Esophagus muscularis mucosa (tissue), 4 donors: ENCODE measurements around the gene MYEF2. TPM values are rescaled to one million over a fixed set of nuclear protein-coding genes. Genes with fewer than 3 reads are reported as not detected.

Source experiments
- DNase-seq: peaks from one replicate; pipeline ENCODE4 v3.0.0-alpha.2; 2017; ENCODE audit errors: extremely low spot score
- H3K27ac ChIP-seq, 4 donors: fragments of 200-600 bp; sonication (generic); replicated peaks in 1 of 4; 1 replicate in 3 of 4; 2 replicates in 1 of 4; pipeline ENCODE4 v1.5.1; 2016 to 2019; ENCODE audit warnings: mild to moderate bottlenecking in 1 of 4
- H3K27me3 ChIP-seq, 4 donors: fragments of 200-600 bp; sonication (generic); one replicate each; pipeline versions ENCODE4 v1.5.1 to v1.6.0; 2016 to 2019
- H3K36me3 ChIP-seq, 4 donors: fragments of 200-600 bp; sonication (generic); one replicate each; pipeline ENCODE4 v1.5.1; 2016 to 2019
- H3K4me1 ChIP-seq, 4 donors: fragments of 200-600 bp; sonication (generic); one replicate each; pipeline ENCODE4 v1.5.1; 2016 to 2019
- H3K4me3 ChIP-seq, 4 donors: fragments of 200-600 bp; sonication (generic); 1 replicate in 2 of 4; 2 replicates in 2 of 4; pipeline ENCODE4 v1.5.1; 2016 to 2019; ENCODE audit warnings: mild to moderate bottlenecking in 4 of 4, moderate library complexity in 1 of 4
- H3K9me3 ChIP-seq, 4 donors: fragments of 200-600 bp; sonication (generic); 1 replicate in 3 of 4; 2 replicates in 1 of 4; pipeline ENCODE4 v1.5.1; 2016 to 2019
- EP300 ChIP-seq: sonication (generic); formaldehyde crosslinking; IDR thresholded peaks from one replicate; pipeline ENCODE4 v1.6.1; 2017; ENCODE audit warnings: antibody characterized with exemption
- POLR2A ChIP-seq: fragments of 450-650 bp; IDR thresholded peaks from one replicate; pipeline ENCODE4 v1.6.1; 2017; ENCODE audit warnings: antibody characterized with exemption, moderate library complexity, mild to moderate bottlenecking, low read depth
- POLR2AphosphoS5 ChIP-seq, 2 donors: sonication (generic); formaldehyde crosslinking; IDR thresholded peaks; one replicate each; pipeline ENCODE4 v1.6.1; 2017; ENCODE audit warnings: antibody characterized with exemption in 2 of 2
- WGBS: methylation state at CpG from one replicate; pipeline ENCODE4 v1.1.5; 2018; 5-methylcytosine and 5-hydroxymethylcytosine counted together
- intact Hi-C: fragments of 100-400 bp; cut with DNase I; formaldehyde crosslinking; loops from one replicate; pipeline ENCODE4 v1.15.1; 2023
- total RNA-seq, 4 donors: library from RNA; depleted of rRNA; stranded (reverse); fragments of >200 nt; gene quantifications; one replicate each; pipeline versions ENCODE4 v1.1.0 to v1.2.1, GENCODE V29; 2016
- TF ChIP-seq, protein P1 (sequence below), 3 experiments: fragments of 200-600 bp in 2 of 3; fragments of 450-650 bp in 1 of 3; sonication (generic) in 2 of 3; IDR thresholded peaks; one replicate each; pipeline ENCODE4 v1.5.1; 2017 to 2019; ENCODE audit warnings: antibody characterized with exemption in 3 of 3, mild to moderate bottlenecking in 2 of 3, moderate library complexity in 1 of 3

MYEF2 gene
- total RNA-seq, 4 donors from 2014 or later, result 20.0 to 41.1 (median 27.3) TPM

DNA sequence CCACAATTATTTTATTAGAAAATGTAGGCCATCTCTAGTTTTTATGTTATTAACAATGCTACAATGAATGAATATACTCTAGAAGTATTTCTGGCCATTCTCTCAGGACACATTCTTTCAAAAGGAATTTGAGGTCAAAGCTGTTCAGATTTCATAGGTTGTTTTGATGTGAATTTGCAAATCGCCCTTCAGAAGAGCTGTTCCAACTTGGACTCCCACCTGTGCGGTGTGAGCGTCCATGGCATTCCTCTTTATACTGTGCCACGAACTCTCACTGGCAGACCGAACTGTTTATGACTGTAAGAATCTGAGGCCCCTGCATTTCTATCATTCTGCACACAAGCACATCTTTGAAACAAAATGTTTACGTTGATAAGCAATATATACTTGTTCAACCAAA is 75.9 kb downstream of the MYEF2 start:
- no peaks in the 10 kb centered on the region for H3K36me3 ChIP-seq
- intact Hi-C loops, result no loop called here
- H3K27ac ChIP-seq, result no peak overlapping the region
- H3K4me3 ChIP-seq, result no peak overlapping the region
- 77% methylated on average over 6 of the region's 6 CpGs for WGBS
- peak; percentile 37 for DNase-seq
- H3K9me3 ChIP-seq, result no peaks in the 10 kb centered on the region
- H3K4me1 ChIP-seq, result no peaks in the 10 kb centered on the region
- TF ChIP-seq, protein P1, sequence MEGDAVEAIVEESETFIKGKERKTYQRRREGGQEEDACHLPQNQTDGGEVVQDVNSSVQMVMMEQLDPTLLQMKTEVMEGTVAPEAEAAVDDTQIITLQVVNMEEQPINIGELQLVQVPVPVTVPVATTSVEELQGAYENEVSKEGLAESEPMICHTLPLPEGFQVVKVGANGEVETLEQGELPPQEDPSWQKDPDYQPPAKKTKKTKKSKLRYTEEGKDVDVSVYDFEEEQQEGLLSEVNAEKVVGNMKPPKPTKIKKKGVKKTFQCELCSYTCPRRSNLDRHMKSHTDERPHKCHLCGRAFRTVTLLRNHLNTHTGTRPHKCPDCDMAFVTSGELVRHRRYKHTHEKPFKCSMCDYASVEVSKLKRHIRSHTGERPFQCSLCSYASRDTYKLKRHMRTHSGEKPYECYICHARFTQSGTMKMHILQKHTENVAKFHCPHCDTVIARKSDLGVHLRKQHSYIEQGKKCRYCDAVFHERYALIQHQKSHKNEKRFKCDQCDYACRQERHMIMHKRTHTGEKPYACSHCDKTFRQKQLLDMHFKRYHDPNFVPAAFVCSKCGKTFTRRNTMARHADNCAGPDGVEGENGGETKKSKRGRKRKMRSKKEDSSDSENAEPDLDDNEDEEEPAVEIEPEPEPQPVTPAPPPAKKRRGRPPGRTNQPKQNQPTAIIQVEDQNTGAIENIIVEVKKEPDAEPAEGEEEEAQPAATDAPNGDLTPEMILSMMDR (IDR thresholded peaks at IDR 0.05), result no peak
- no peak for TF ChIP-seq POLR2AphosphoS5 (IDR thresholded peaks at IDR 0.05)
- TF ChIP-seq POLR2A, result no peak
- no peak for TF ChIP-seq EP300
- no peaks in the 10 kb centered on the region for H3K27me3 ChIP-seq

DNA sequence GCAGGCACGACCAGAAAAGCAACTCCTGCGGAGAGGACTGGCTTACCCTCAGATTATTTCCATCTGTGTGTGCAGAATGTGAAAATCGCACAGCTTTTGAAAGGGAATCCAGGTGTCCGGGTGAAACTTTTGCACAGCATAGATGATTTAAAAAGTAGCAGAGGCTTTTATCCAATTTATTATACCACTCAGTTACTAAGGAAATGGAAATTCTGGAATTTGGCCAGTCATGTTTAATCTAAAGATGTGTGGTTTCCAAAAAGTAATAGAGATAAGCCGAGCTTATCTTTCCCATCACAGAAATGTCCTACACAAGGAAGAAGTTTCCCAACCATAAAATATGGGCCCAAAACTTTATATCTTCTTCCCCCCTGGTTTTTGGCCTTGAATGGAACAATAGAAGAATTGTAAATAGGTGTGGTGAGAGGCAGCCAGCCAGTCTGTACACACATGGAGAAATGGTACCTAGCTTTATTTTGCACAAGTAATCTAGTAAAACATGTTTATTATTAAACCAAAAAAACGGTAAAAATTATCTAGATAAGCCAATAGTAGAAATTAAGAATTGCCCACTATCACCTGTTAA is 76.6 kb downstream of the MYEF2 start:
- Histone ChIP-seq H3K27ac (no peak overlapping the region), H3K4me1 (no peaks in the 10 kb centered on the region), H3K36me3 (no peaks in the 10 kb centered on the region), H3K9me3 (no peaks in the 10 kb centered on the region), H3K27me3 (no peaks in the 10 kb centered on the region), H3K4me3 (no peak overlapping the region)
- intact Hi-C loops, result no loop called here
- WGBS, result 77% methylated on average over 6 of the region's 6 CpGs
- TF ChIP-seq EP300, result no peak
- no peak for TF ChIP-seq POLR2AphosphoS5 (IDR thresholded peaks at IDR 0.05)
- TF ChIP-seq, protein P1 (IDR thresholded peaks at IDR 0.05), result no peak
- DNase-seq, result no peak

DNA sequence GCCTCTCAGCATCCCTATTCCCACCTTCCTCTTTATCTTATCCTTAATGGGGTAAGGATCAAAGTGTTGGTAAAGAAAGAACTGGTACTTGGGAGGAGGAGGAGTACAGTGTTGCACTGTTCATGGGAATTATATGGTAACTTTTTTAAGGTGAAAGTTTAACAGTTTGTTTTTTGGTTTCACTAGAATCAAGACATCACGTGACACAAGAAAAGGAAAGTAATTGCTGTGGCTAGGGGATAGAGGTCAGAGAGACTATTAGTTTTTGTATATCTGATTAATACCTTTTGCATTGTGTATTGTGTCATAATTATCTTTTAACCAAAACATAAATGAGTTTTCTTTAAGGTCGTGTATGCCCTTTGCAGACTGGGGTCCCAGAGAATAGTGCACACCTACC is 80.8 kb downstream of the MYEF2 start:
- no peaks in the 10 kb centered on the region for H3K27me3 ChIP-seq
- no peak overlapping the region for H3K27ac ChIP-seq
- no peak overlapping the region for H3K4me3 ChIP-seq
- DNase-seq, result no peak
- 91% methylated on average over 2 of the region's 2 CpGs for WGBS
- H3K4me1 ChIP-seq, result no peaks in the 10 kb centered on the region
- no peak for TF ChIP-seq POLR2AphosphoS5 (IDR thresholded peaks at IDR 0.05)
- no peak for TF ChIP-seq POLR2A
- no peak for TF ChIP-seq EP300
- TF ChIP-seq, protein P1 (IDR thresholded peaks at IDR 0.05), result no peak
- intact Hi-C loops, result no loop called here
- no peaks in the 10 kb centered on the region for H3K36me3 ChIP-seq
- H3K9me3 ChIP-seq, result no peaks in the 10 kb centered on the region

DNA sequence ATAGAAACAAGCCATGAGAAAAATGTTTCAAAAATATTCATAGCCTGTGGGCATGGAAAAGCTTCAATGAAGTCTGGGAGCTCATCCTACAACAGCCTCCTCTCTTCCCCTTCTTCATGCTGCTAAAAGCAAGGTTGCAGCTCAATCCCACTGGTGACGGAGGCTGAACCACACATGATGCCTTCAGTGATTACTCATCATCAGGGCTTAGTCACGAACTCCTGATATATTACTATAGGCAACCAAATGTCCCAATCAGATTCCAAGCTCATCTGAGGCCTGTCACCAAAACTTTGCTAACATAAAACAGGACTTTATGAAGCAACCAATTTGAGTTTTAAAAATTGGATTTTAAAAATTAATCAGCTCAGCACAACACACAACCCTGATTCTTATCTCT is 81.3 kb downstream of the MYEF2 start:
- peak; percentile 39 for DNase-seq
- H3K27me3 ChIP-seq, result no peaks in the 10 kb centered on the region
- intact Hi-C loops, result no loop called here
- 77% methylated on average over 2 of the region's 2 CpGs for WGBS
- no peaks in the 10 kb centered on the region for H3K36me3 ChIP-seq
- no peak overlapping the region for H3K27ac ChIP-seq
- no peaks in the 10 kb centered on the region for H3K9me3 ChIP-seq
- no peaks in the 10 kb centered on the region for H3K4me1 ChIP-seq
- no peak overlapping the region for H3K4me3 ChIP-seq
- no peak for TF ChIP-seq POLR2AphosphoS5 (IDR thresholded peaks at IDR 0.05)
- TF ChIP-seq, protein P1 (IDR thresholded peaks at IDR 0.05), result no peak
- TF ChIP-seq POLR2A, result no peak
- TF ChIP-seq EP300, result no peak

- Histone ChIP-seq H3K9me3 (no peaks in the 10 kb centered on the region), H3K36me3 (no peaks in the 10 kb centered on the region), H3K27me3 (no peaks in the 10 kb centered on the region), H3K27ac (no peak overlapping the region), H3K4me3 (no peak overlapping the region), H3K4me1 (no peaks in the 10 kb centered on the region)
- whole genome bisulfite sequencing, result 89% methylated on average over 4 of the region's 4 CpGs
- DNase-seq, result peak; percentile 68
- TF ChIP-seq POLR2A, result no peak
- TF ChIP-seq, protein P1 (IDR thresholded peaks at IDR 0.05), result no peak
- no peak for TF ChIP-seq POLR2AphosphoS5 (IDR thresholded peaks at IDR 0.05)
- no peak for TF ChIP-seq EP300
- intact Hi-C loops, result no loop called here
Observed at GRCh38 chr15:48096355-48096786, 81.7 kb downstream of the MYEF2 start.
